ENCODE results near the gene TMEM88. TPM values are rescaled to one million over a fixed set of nuclear protein-coding genes. Genes with fewer than 3 reads are reported as not detected.

TMEM88 gene
- total RNA-seq, 1 experiment from 2014 or later, result 2.9 TPM

DNA sequence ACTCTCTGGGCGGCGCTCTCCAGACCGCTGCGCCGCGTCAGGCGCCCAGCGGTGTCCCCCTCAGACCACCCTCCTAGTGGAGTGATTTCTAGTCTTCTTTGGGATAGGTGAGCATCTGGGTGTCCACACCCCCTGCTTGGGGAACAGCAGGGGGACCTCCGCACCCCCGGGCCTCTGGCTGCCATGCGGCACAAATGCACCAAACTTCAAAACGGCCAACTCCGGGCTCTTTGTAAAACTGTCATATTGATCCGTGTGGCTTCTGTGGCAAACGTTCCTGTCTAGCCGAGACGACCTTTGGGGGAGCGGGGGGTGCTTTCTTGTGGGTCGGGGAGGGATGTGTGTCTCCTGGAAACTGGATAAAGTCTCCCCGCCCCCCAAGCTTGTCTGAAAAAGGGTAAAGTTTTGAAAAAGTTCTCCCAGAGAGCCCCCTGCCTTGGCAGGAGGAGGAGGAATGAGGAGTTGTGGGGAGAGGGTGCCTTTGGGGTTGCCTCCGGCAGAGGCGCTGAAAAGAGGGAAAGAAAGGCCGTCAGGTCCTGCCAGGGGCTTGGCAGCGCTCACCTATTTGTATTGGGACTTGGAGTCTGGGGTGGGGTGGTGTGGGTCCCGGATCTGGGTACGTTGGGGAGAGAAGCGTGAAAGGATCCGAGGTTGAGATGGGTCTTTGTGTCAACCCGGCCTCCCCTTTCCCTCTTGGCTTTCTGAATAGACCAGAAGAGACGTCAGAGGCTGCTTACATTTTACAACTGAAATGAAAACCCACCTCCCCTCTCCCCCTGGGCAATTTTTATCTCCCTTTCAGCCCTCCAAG is 31.6 kb downstream of the TMEM88 start:
- peak; percentile 36 for DNase-seq
- BruUV-seq (replicated peaks), result no TSS peak
- TF ChIP-seq, protein P1, sequence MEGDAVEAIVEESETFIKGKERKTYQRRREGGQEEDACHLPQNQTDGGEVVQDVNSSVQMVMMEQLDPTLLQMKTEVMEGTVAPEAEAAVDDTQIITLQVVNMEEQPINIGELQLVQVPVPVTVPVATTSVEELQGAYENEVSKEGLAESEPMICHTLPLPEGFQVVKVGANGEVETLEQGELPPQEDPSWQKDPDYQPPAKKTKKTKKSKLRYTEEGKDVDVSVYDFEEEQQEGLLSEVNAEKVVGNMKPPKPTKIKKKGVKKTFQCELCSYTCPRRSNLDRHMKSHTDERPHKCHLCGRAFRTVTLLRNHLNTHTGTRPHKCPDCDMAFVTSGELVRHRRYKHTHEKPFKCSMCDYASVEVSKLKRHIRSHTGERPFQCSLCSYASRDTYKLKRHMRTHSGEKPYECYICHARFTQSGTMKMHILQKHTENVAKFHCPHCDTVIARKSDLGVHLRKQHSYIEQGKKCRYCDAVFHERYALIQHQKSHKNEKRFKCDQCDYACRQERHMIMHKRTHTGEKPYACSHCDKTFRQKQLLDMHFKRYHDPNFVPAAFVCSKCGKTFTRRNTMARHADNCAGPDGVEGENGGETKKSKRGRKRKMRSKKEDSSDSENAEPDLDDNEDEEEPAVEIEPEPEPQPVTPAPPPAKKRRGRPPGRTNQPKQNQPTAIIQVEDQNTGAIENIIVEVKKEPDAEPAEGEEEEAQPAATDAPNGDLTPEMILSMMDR (IDR thresholded peaks at IDR 0.05; ENCODE audit: unreplicated experiment), result no peak
- Mint-ChIP-seq H3K4me1 (ENCODE audit: low read depth, unreplicated experiment) (peaks cover 8% of the 10 kb centered on the region), H3K27me3 (ENCODE audit: unreplicated experiment) (no peaks in the 10 kb centered on the region), H3K4me3 (ENCODE audit: low read depth, unreplicated experiment) (no peak overlapping the region), H3K27ac (ENCODE audit: unreplicated experiment) (no peak overlapping the region), H3K9me3 (ENCODE audit: low read depth, unreplicated experiment) (no peaks in the 10 kb centered on the region), H3K36me3 (ENCODE audit: insufficient read depth, unreplicated experiment) (peaks cover 17% of the 10 kb centered on the region)
- CTCF ChIA-PET, result no interaction called here
- intact Hi-C loops (cut with micrococcal nuclease; ENCODE audit: unreplicated experiment), result loop anchor here (10.0 kb wide), 1 partner anchor 48 kb away; the partner anchor contains the start of genes CNTROB and TRAPPC1

DNA sequence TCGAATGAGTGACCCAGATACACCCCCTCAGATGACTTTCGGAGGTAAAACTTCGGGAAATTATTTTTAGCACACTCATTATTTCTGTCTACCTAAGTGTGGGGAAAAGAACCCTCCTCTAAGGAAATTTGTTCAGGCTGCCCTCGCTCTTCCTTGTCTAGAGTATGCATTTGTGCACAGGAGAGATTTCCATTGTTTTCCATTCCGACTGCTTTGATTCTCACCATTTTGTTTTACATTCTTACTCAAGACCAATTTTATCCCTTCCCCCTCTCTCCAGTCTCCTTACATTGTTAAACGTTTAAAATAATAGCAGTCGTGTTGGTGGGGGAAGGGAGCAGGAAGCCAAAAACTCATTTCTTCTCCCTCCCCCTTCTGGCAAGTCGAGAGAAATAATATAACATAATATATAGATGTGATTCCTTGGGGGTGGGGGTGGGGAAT is 32.2 kb downstream of the TMEM88 start:
- CTCF ChIA-PET, result no interaction called here
- TSS peak; percentile 50 for BruUV-seq (replicated peaks)
- intact Hi-C loops (cut with micrococcal nuclease; ENCODE audit: unreplicated experiment), result loop anchor here (10.0 kb wide), 1 partner anchor 48 kb away; the partner anchor contains the start of genes CNTROB and TRAPPC1

DNA sequence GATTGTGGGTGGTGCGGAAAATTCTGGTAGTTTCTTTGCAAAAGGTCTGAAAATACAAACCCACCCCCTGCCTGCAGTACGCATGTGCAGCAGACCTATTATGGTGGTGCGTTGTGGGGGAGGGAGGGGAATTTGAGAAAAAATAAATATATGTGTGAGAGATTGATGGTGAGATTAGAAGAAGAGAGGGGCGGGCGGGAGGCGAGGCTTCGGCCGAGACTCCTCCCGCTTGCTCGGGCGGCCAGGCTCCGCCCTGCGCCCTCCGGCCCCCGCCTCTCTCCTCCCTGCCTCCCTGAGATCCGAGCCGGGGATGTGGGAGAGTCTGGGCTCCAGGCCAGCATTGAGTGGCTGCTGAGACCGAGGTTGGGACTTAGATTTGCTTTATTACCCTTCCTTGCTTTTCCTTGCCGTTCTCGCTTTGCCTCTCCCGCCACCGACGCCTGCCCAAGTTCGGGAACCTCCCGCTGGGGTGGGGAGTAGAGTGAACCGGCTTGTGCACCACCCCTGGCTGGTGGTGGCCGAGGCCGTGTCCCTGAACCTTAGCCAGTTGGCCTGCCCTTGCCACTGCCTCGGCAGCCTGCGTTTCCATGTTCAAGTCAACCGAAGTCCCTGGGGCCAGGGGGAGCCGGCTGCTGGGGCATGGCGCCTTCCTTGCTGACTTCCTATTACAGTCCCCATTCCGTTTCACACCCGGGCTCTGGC is 32.8 kb downstream of the TMEM88 start:
- DNase-seq, result peak; percentile 85
- no peak overlapping the region for H3K27ac Mint-ChIP-seq (ENCODE audit: unreplicated experiment)

More for the DNA sequence above, 32.2 kb downstream of the TMEM88 start:
- DNase-seq, result no peak
- H3K4me3 Mint-ChIP-seq (ENCODE audit: low read depth, unreplicated experiment), result no peak overlapping the region
- TF ChIP-seq, protein P1 (IDR thresholded peaks at IDR 0.05; ENCODE audit: unreplicated experiment), result no peak
- H3K27ac Mint-ChIP-seq (ENCODE audit: unreplicated experiment), result no peak overlapping the region
- H3K27me3 Mint-ChIP-seq (ENCODE audit: unreplicated experiment), result no peaks in the 10 kb centered on the region
- peaks cover 8% of the 10 kb centered on the region for H3K4me1 Mint-ChIP-seq (ENCODE audit: low read depth, unreplicated experiment)
- H3K36me3 Mint-ChIP-seq (ENCODE audit: insufficient read depth, unreplicated experiment), result peaks cover 17% of the 10 kb centered on the region
- H3K9me3 Mint-ChIP-seq (ENCODE audit: low read depth, unreplicated experiment), result no peaks in the 10 kb centered on the region

More for the DNA sequence above, 32.8 kb downstream of the TMEM88 start:
- TF ChIP-seq, protein P1 (IDR thresholded peaks at IDR 0.05; ENCODE audit: unreplicated experiment), result no peak
- BruUV-seq (replicated peaks), result no TSS peak
- Mint-ChIP-seq H3K36me3 (ENCODE audit: insufficient read depth, unreplicated experiment) (peaks cover 17% of the 10 kb centered on the region), H3K4me3 (ENCODE audit: low read depth, unreplicated experiment) (no peak overlapping the region), H3K27me3 (ENCODE audit: unreplicated experiment) (no peaks in the 10 kb centered on the region), H3K9me3 (ENCODE audit: low read depth, unreplicated experiment) (no peaks in the 10 kb centered on the region), H3K4me1 (ENCODE audit: low read depth, unreplicated experiment) (peaks cover 8% of the 10 kb centered on the region)
- intact Hi-C loops (cut with micrococcal nuclease; ENCODE audit: unreplicated experiment), result loop anchor here (10.0 kb wide), 1 partner anchor 47 kb away; the partner anchor contains the start of genes CNTROB and TRAPPC1
- CTCF ChIA-PET, result no interaction called here
